ENCODE data around the gene TMSB10. TPM values are rescaled to one million over a fixed set of nuclear protein-coding genes. Genes with fewer than 3 reads are reported as not detected.

The TMSB10 gene
- total and polyA plus RNA-seq, 8 donors = 134 to 1,099 (median 328) TPM

DNA sequence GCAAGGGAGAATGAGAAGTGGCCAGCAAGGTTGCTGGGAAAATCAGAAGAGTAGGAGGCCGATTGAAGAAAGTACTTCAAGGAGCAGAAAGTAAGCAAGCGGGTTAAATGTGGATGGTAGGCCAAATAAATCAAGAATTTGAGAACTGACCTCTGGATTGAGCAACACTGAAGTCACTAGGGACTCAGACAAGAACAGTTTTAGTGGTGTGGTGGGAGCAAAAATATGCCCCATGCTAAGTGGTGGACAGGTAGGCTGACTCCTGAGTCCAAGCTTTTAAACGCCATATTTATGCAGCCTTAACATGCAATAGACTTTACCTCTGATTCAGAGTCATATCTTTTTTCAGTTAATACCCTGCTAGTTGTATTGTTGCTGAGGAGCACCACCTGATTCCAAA is 29.1 kb upstream of the TMSB10 start:
- TF ChIP-seq, protein P1, sequence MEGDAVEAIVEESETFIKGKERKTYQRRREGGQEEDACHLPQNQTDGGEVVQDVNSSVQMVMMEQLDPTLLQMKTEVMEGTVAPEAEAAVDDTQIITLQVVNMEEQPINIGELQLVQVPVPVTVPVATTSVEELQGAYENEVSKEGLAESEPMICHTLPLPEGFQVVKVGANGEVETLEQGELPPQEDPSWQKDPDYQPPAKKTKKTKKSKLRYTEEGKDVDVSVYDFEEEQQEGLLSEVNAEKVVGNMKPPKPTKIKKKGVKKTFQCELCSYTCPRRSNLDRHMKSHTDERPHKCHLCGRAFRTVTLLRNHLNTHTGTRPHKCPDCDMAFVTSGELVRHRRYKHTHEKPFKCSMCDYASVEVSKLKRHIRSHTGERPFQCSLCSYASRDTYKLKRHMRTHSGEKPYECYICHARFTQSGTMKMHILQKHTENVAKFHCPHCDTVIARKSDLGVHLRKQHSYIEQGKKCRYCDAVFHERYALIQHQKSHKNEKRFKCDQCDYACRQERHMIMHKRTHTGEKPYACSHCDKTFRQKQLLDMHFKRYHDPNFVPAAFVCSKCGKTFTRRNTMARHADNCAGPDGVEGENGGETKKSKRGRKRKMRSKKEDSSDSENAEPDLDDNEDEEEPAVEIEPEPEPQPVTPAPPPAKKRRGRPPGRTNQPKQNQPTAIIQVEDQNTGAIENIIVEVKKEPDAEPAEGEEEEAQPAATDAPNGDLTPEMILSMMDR (IDR thresholded peaks at IDR 0.05) = no peak
- Histone ChIP-seq H3K27ac (no peak overlapping the region), H3K9me3 (no peaks in the 10 kb centered on the region), H3K36me3 (no peaks in the 10 kb centered on the region), H3K4me3 (no peak overlapping the region), H3K27me3 (peaks cover 0 to 10% (median 0%) of the 10 kb centered on the region in 4 donors), H3K4me1 (peaks cover 0 to 6% (median 0%) of the 10 kb centered on the region in 3 donors)
- FAIRE-seq (no peak), ATAC-seq (no peak), DNase-seq (no peak)
- intact Hi-C loops (cut with DNase I) = no loop called here
- WGBS, 2 donors = 82 to 90% methylated on average over 3 of the region's 3 CpGs

DNA sequence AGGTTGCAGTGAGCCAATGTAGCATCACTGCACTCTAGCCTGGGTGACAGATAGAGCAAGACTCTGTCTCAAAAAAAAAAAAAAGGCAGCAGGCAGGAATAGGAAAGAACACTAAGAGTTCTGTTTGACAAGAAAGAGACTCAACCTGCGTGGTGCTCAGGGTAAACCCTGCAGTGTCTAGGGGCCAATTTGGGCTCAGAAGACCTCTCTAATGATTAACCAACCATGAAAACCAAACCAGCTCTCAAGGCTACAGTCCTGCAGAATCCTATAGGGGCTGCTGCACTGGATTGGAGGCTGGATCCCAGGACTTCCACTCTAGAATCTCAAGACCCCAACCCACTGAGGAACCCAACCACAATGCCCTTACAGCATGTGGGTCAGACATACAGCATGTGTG is 27.0 kb upstream of the TMSB10 start:
- no peaks in the 10 kb centered on the region for H3K36me3 ChIP-seq
- no peak overlapping the region for H3K27ac ChIP-seq
- H3K27me3 ChIP-seq = peaks cover 0 to 10% (median 0%) of the 10 kb centered on the region in 4 donors
- H3K4me1 ChIP-seq = peaks cover 0 to 6% (median 0%) of the 10 kb centered on the region in 3 donors
- ATAC-seq (no peak), FAIRE-seq (no peak), DNase-seq (no peak)
- TF ChIP-seq, protein P1 (IDR thresholded peaks at IDR 0.05) = no peak
- H3K4me3 ChIP-seq = no peak overlapping the region
- 50 to 54% methylated on average over 1 of the region's 1 CpG for WGBS, 2 donors
- intact Hi-C loops (cut with DNase I) = no loop called here
- no peaks in the 10 kb centered on the region for H3K9me3 ChIP-seq

DNA sequence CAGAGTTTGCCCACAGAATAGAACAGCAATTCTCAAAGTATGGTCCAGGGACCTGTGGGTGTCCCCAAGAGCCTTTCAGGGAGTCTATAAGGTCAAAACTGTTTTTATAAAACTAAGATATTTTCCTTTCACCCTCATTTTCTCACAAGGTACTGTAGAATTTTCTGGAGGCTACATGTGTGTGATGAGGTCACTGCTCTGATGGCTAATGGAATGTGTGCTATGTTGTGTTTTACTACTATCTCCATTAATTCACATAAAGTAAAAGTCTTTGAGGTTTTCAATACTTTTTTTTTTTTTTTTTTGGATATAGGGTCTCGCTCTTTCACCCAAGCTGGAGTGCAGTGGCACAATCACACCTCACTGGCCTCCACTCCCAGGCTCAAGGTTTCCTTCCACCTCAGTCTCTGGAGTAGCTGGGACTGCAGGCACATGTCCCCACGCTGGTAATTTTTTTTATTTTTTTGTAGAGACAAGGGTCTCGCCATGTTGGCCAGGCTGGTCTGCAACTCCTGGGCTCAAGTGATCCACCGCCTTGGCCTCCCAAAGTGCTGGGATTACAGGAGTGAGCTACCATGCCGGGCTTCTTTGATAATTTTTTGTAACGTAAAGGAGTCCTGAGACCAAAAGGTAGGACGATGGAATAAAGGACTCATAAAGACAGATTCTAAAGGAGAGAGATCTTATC is 26.4 kb upstream of the TMSB10 start:
- no peak overlapping the region for H3K4me3 ChIP-seq
- no peak overlapping the region for H3K27ac ChIP-seq
- ATAC-seq = no peak
- DNase-seq = no peak
- TF ChIP-seq, protein P1 (IDR thresholded peaks at IDR 0.05) = no peak
- no peaks in the 10 kb centered on the region for H3K36me3 ChIP-seq
- H3K4me1 ChIP-seq = peaks cover 0 to 6% (median 0%) of the 10 kb centered on the region in 3 donors
- FAIRE-seq = no peak
- H3K27me3 ChIP-seq = peaks cover 0 to 10% (median 0%) of the 10 kb centered on the region in 4 donors
- H3K9me3 ChIP-seq = no peaks in the 10 kb centered on the region
- intact Hi-C loops (cut with DNase I) = no loop called here
- WGBS, 2 donors = 75 to 82% methylated on average over 7 of the region's 7 CpGs

DNA sequence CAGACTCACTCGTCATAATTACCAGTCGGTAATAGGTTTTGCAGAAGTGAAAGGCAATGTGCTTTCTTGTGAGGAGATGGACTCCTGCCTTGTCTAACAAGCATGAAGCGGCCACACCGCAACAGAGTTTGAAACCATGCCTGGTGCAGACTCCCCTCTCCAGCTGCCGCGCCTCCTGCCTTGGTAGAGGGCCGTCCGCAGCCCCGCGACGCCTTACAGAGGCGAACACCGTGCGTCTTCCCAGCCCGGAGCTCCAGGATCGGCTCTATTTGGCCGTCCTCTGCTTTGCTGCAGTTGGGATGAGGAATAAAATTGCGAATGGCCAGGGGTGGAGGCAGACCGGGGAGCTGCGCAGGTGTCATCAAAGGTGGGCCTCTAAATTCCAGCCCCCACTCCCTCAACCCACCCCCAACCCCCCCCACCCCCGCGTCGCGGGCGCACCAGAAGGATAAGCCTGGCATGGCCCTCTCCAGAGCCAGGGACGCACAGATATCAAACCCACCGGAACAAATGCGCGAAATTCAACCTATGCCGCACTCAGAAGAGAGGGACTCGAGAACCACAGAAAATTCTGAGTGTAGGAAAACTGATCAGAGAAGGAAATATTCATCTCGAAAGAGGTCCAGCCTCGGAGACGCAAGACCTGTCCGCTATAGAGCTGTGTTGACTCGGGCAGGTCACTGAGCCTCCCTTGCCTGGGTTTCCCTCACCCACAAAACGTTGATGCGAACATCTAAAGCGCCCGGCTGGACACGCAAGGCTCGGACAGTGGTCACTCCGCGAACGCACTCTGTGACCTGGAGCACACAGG is 25.7 kb upstream of the TMSB10 start:
- ATAC-seq (peak in 2 of 4 donors; percentile 2 to 8), FAIRE-seq (no peak), DNase-seq (no peak)
- TF ChIP-seq, protein P1 (IDR thresholded peaks at IDR 0.05) = no peak
- H3K4me3 ChIP-seq = peak overlapping the region in 1 of 4 donors; percentile 67
- H3K36me3 ChIP-seq = no peaks in the 10 kb centered on the region
- no peaks in the 10 kb centered on the region for H3K9me3 ChIP-seq
- intact Hi-C loops (cut with DNase I) = loop anchor here in 2 of 3 donors (5.0 kb wide), 1 partner anchor 382 kb away; no protein-coding TSS in a partner anchor
- H3K4me1 ChIP-seq = peaks cover 0 to 6% (median 0%) of the 10 kb centered on the region in 3 donors
- H3K27ac ChIP-seq = no peak overlapping the region
- WGBS, 2 donors = 22 to 30% methylated on average over 42 to 45 of the region's 45 CpGs
- H3K27me3 ChIP-seq = peaks cover 0 to 10% (median 0%) of the 10 kb centered on the region in 4 donors

Data from pancreas (tissue), 10 donors.